ENCODE results near the gene GNGT1.

Gene GNGT1

GRCh38 chr7:93906267-93906666, at the start of gene GNGT1:
GNGT1 (plus strand) TSS chr7:93906567; CDS start chr7:93906747, 180 bp downstream.
- DNase-seq (ENCODE audit: low read depth in 2 of 3, low spot score in 1 of 3): no peak

- DNase-seq (ENCODE audit: low read depth in 2 of 3, low spot score in 1 of 3): no peak
Measured at GRCh38 chr7:93858857-93859256, 47.5 kb upstream of the GNGT1 start.

- no peak for DNase-seq (ENCODE audit: low read depth in 2 of 3, low spot score in 1 of 3)
Measured at GRCh38 chr7:93860261-93860660, 46.1 kb upstream of the GNGT1 start.

GRCh38 chr7:93861325-93861949, 44.9 kb upstream of the GNGT1 start:
- DNase-seq (ENCODE audit: low read depth in 2 of 3, low spot score in 1 of 3): no peak

- DNase-seq (ENCODE audit: low read depth in 2 of 3, low spot score in 1 of 3): no peak
Measured at GRCh38 chr7:93862651-93863050, 43.7 kb upstream of the GNGT1 start.

GRCh38 chr7:93866886-93867285, 39.5 kb upstream of the GNGT1 start:
- DNase-seq (ENCODE audit: low read depth in 2 of 3, low spot score in 1 of 3): no peak

- no peak for DNase-seq (ENCODE audit: low read depth in 2 of 3, low spot score in 1 of 3)
Measured at GRCh38 chr7:93873998-93874574, 32.3 kb upstream of the GNGT1 start.

- DNase-seq (ENCODE audit: low read depth in 2 of 3, low spot score in 1 of 3): no peak
Measured at GRCh38 chr7:93877742-93878141, 28.6 kb upstream of the GNGT1 start.

GRCh38 chr7:93879356-93879755, 27.0 kb upstream of the GNGT1 start:
- no peak for DNase-seq (ENCODE audit: low read depth in 2 of 3, low spot score in 1 of 3)

- DNase-seq (ENCODE audit: low read depth in 2 of 3, low spot score in 1 of 3): no peak
Measured at GRCh38 chr7:93882468-93882867, 23.9 kb upstream of the GNGT1 start.

- DNase-seq (ENCODE audit: low read depth in 2 of 3, low spot score in 1 of 3): no peak
Measured at GRCh38 chr7:93883078-93883916, 23.1 kb upstream of the GNGT1 start.

GRCh38 chr7:93883917-93884345, 22.4 kb upstream of the GNGT1 start:
- DNase-seq (ENCODE audit: low read depth in 2 of 3, low spot score in 1 of 3): no peak

GRCh38 chr7:93884541-93884940, 21.8 kb upstream of the GNGT1 start:
- DNase-seq (ENCODE audit: low read depth in 2 of 3, low spot score in 1 of 3): no peak

GRCh38 chr7:93889261-93889660, 17.1 kb upstream of the GNGT1 start:
- no peak for DNase-seq (ENCODE audit: low read depth in 2 of 3, low spot score in 1 of 3)

- DNase-seq (ENCODE audit: low read depth in 2 of 3, low spot score in 1 of 3): no peak
Measured at GRCh38 chr7:93890041-93890463, 16.3 kb upstream of the GNGT1 start.

- DNase-seq (ENCODE audit: low read depth in 2 of 3, low spot score in 1 of 3): no peak
Measured at GRCh38 chr7:93890464-93891068, 15.8 kb upstream of the GNGT1 start, which contains the start of gene TFPI2. TFPI2 (minus strand) TSS chr7:93890753; CDS start chr7:93890678, 75 bp downstream.

- no peak for DNase-seq (ENCODE audit: low read depth in 2 of 3, low spot score in 1 of 3)
Measured at GRCh38 chr7:93894426-93894825, 11.9 kb upstream of the GNGT1 start.

GRCh38 chr7:93894966-93895640, 11.3 kb upstream of the GNGT1 start:
- DNase-seq (ENCODE audit: low read depth in 2 of 3, low spot score in 1 of 3): no peak

- DNase-seq (ENCODE audit: low read depth in 2 of 3, low spot score in 1 of 3): no peak
Measured at GRCh38 chr7:93895859-93896600, 10.3 kb upstream of the GNGT1 start.

GRCh38 chr7:93897680-93898079, 8.7 kb upstream of the GNGT1 start:
- no peak for DNase-seq (ENCODE audit: low read depth in 2 of 3, low spot score in 1 of 3)

Data from stimulated activated CD4-positive, alpha-beta T cell treated with anti-CD3 and anti-CD28 coated beads, Interleukin-12 subunit alpha, Interleukin-12 subunit beta, amount 100 ng/mL, for 48 hours (primary cell).